Activated T-helper 1 cell treated with anti-CD3 and anti-CD28 coated beads, Interleukin-2, amount 50 U/mL, for 16 hours (primary cell): Measurements from ENCODE around the gene ALX3.

Experiments
- DNase-seq, 2 donors: peaks; one replicate each; pipeline ENCODE4 v3.0.0-alpha.2; 2020; ENCODE audit warnings: low read depth in 1 of 2, low spot score in 1 of 2

Gene ALX3

DNA sequence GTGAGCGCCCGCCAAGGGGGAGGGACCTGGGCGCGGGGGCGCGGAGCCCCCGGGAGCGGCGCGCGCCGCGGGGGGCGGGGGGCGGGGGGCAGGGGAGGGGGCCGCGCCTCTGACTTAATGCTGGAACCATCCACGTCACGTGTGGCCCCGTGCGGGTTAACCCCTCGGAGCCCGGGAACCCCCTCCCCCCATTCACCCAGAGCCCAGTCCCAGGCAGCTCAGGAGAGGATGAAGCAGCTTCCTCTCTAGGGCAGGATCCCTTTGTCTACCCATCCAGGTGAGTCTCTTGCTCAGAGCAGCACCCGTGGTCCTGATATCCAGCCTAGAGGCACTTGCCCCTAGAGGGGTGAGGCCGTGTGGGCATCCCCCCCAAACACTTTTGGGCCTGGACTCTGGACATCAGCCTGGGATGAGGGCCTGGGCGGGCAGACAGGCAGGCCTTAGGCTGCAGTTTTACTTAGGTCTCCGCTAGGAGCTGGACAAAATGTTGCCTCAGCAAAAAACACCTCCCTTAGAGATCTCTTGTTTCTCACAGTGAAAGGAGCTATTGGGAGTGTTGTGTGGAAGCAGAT lies at the start of gene ALX3:
Gene ALX3 (minus strand): TSS at position 2 of the 572 bp plus-strand sequence. CDS start 60 bp downstream, outside the sequence.
- no peak for DNase-seq

DNA sequence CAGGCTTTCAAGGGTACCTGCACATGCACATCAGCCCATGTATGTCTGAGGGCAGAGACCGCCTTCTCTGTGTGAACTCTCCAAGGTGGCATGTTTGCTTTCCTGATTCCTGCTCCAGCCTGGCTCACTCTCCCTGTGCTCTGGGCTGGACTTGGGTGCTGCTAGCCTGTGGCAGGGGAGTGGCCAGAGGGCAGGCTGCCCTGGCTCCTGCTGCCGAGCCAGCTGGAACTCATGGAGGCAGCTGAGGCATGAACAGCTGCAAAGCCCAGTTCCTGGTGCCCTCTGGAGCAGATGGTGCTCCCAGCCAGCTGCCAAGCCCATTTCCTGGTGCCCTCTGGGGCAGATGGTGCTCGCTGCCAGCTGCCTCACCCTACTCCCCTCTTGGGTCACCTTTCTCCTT lies 49.4 kb upstream of the ALX3 start:
- DNase-seq, result no peak

DNA sequence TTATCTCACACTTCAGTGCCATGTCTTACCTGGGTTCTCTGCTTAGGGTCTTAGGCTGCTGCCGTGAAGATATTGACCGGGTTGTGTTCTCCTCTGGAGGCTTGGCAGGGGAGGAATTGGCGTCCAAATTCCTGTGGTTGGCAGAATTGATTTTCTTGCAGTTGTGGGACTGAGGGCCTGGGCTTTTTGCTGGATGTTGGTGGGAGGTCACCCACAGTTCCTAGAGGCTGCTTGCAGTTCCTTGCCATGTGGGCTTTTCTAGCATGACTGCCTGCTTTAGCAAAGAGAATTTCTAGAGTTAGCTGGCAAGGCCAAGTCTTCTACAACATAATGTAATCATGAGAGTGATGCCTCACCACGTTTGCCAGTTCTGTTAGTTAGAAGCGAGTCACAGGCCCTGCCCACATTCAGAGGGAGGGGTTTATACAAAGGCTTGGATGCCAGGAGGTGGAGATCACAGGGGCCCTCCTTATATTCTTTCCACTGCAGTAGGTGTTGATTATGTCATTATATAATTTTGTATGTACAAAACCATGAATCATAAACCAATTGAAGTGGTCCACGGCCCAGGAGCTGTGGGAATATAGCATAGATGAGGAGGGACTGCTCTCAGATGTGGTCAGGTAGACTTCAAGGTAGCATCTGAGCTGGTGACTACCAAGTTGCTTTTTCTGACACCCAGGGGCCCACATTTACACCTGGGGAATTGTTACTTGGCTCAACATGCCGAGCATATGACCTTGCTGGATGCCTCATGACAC lies 48.3 kb upstream of the ALX3 start:
- DNase-seq, result no peak

DNA sequence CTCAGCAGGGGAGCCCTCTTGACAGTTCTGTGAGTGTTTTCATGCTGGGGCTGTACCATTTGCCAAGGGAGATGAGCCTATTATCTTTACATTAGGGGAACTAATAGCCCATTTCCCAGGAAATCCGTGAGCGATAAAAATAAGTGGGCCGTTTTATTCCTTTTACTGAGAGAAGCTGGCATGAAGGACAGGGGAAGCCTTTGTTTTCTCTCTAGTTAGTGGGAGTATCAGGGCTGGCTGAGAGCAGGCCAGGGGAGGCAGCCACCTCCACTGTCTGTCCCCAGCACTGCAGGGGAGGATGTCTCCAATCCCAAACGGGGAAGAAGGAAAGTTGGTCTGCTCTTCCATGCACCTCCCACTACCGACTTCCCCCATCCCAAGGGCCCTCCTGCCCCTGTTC lies 44.3 kb upstream of the ALX3 start:
- no peak for DNase-seq

DNA sequence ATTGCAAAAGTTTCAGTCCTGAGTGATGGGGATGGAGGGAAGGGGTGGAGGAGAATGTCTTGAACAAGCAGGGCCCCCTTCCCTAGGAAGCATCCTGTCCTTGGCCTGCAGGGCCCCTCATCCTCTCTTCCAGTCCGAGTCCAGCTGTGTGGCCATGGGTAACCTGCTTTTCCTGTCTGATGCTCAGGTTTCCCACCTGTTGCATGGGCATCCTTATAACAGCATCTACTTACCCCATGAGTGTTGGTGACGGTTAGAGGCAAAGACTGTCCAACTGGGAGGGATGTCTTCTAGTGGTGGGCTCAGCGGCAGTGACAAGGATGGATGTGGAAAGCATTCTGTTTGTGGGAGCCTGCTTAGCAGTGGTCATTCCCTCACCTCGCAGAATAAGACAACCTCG lies 43.7 kb upstream of the ALX3 start:
- DNase-seq, result no peak

DNA sequence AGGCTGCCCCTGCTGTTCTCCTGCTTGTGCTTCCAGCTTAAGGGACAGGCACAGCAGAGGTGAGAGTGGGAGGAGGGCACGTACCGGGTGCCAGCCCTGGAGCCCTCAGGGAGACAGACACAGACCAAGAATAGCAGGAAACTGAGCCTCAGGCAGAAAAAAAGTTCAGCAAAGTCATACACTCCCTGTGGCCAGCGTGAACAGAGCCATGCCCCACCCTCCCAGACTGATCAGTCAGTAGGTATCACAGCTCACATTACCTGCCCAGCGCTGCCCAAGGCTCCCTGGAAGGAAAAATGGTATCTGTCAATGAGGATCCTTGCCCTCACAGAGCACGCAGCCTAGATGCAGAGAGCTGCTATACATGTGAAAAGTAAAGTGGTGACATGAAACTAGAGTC lies 43.1 kb upstream of the ALX3 start:
- DNase-seq, result no peak

DNA sequence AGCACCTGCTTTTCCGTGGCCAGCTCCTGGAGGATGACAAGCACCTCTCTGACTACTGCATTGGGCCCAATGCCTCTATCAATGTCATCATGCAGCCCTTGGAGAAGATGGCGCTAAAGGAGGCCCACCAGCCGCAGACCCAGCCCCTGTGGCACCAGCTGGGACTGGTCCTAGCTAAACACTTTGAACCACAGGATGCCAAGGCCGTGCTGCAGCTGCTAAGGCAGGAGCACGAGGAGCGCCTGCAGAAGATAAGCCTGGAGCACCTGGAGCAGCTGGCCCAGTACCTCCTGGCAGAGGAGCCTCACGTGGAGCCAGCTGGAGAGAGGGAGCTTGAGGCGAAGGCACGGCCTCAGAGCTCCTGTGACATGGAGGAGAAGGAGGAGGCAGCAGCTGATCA lies 42.2 kb upstream of the ALX3 start:
- no peak for DNase-seq

DNA sequence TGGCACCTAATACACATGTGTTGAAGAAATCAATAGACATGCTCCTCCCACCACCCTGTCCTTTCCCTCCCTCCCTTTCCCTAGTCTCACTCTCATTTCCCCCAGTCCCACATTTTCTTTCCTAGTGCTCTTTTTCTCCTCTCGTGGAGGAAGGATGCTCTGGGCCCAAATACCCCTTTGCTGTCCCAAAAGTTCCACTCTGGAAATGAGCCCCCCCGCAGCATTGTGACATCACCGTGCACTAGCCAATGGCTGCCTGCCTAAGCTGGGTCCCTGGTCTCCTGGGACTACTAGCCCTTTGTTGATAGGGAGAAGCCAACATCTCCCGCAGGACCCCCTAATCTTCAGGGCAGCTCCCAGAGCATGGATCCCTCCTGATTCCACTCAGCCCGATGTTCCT lies 41.7 kb upstream of the ALX3 start, which contains the start of gene UBL4B:
Gene UBL4B (plus strand): TSS at position 301 of the 400 bp plus-strand sequence. CDS start 92 bp downstream, at position 393.
- no peak for DNase-seq

DNA sequence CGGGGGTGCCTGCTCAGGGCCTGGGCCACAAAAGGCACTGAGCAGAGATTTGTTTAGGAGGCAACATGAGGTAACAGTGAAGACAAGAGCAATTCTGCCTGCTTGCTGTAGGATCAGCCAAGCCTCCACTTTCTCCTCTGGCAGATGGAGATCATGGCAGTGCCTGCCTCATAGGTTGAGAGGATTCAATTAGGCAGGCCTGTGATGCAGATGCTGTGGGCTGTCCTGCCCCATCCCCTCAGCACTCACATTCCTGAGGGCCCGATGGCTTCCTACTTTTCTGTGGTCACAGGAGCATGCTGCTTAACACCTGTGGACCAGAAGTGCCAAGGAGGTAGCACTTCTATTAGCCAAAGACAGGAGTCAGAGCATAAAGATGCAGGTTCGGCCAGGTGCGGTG lies 40.6 kb upstream of the ALX3 start:
- DNase-seq, result no peak

DNA sequence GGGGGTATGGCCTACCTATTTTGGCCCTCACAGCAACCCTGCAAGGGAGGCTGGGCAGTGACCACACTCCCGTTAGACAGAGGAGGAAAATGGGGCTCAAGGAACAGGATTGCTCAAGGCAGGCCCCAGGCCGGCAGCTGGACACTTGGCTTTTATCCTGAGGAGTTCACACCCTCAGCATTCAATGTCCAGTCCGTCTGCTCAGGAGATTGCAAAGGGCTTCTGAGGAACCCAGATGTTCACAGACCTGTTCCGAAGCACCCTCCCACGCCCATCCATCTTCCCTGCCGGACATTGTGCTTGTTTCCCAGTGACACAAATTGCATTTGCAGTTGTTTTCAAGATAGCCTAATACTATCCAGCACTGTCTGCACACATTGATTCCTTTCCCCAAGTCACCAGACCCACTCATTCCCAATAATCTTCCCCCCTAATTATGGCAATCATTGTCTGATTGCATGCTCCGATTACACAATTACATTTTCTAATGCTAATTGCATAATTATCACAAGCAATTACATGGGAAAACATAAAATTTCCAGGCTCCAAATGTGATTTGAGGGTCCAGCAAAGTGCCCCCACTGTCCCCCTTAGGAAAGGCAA lies 37.5 kb upstream of the ALX3 start:
- DNase-seq, result no peak

DNA sequence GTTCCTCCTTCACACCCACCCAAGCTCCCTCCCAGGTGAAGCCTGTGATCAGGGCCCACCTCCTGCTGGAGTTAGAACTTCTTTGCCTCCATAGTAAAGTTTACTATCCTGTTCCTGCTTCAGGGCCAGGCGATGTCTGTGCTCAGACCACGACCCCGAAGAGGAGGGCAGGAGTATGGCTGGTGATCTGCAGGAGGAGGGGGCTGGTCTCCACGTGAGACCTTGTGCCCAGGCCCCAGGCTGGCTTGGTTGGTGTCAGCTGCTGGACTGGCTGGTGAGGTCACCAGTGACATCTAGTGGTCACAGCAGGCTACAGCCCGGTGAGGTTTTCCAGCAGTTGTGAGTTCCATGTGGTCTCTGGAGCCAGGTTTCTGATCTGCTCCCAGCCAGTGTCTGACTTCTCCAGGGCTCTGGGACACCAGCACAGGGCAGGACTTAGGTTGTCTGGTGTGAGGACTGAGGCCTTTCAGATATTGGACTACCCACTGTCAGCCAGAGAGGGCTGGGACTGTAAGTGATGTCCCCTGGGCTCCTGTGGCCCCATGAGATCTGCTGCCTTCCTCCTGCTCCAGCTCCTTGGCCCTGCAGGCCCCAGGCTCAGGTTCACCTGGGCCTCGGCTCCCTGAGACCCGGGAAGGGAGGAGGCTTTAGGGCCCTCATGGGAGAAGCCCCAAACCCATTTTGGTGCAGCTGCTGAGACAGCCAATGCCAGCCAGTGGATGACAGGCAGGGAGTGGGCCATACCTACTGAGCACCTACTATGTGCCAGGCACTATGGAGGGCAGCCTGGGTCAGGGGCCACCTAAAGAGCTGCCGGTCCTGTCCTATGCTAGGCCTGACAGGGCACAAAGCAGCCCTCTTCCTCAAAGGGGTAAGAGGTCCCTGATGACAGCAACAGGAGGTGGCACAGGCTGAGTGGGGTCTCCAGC lies 35.8 kb upstream of the ALX3 start:
- DNase-seq, result peak in 1 of 2 donors; percentile 35

DNA sequence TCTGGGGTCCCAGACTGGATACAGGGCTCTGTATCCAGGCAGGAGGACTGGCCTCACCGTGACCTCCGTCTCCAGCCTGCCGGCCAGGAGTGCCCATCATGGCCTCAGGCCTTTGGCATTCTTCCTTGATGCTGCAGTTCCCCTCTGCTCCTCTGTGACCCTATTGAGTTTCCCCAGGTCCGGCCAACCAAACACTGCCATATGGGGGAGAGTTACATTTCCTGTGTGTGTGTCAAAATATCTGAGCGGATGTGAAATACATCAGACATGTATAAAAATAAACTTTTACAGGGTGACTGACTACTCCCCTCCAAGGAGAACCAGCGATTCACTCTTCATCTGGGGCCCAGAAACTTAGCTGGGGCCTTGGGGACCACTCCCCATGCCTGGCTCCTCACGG lies 31.6 kb upstream of the ALX3 start:
- DNase-seq, result no peak

DNA sequence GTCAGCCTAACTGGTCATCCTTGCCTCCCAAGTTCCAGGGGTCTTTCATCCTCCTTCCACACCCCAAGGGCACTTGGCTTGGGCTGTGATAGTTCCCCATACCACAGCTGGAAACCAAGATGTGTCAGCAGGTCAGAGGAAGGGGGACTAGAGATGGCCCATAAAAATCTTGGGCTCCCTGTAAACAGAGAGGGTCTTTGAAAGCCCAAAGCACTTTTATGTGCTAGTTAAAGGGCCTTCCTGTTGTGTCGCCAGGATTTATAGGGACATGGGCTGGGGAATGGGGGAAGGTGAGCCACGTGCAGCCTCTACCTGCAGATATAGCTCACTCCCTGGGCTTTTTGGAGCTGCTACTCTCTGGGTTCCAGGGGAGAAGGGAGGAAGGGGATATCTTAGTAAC lies 29.9 kb upstream of the ALX3 start:
- no peak for DNase-seq

DNA sequence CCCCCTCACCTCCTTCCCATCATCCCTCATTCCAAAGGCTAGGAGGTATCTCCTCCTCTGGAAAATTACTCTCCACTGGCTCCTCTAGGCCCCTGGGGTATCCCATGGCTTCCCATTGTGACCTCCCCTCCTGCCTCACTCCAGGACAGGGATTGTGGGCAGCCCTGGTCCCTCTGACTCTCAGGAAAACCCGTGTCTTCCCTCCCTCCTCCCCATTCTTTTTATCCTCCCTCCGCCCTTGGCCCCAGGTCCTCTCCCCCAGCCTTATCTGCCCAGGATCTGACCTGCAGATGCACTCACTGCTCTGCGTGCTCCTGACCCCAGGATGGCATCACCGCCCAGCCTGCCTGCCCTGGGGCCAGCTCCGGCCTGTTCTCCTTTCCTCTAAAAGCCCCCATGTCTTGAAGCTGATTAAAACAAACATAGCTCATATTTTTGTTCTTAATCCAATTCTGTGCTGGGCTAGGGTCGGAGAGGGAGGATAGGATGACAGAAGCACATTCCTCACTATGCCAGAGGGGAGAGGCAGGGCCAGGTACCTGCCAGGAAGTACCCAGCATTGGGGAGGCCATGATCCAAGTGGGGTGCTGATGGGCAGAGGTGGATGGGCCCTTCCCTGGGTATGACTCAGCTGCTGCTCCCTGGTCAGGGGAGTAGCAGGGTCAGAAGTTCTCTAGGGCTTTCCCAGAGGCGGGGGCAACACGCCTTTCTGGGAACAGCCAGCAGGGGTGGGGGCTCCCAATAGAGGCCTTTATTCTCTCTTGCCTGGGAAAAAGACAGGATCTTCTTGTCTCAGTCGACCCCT lies 28.0 kb upstream of the ALX3 start:
- no peak for DNase-seq

DNA sequence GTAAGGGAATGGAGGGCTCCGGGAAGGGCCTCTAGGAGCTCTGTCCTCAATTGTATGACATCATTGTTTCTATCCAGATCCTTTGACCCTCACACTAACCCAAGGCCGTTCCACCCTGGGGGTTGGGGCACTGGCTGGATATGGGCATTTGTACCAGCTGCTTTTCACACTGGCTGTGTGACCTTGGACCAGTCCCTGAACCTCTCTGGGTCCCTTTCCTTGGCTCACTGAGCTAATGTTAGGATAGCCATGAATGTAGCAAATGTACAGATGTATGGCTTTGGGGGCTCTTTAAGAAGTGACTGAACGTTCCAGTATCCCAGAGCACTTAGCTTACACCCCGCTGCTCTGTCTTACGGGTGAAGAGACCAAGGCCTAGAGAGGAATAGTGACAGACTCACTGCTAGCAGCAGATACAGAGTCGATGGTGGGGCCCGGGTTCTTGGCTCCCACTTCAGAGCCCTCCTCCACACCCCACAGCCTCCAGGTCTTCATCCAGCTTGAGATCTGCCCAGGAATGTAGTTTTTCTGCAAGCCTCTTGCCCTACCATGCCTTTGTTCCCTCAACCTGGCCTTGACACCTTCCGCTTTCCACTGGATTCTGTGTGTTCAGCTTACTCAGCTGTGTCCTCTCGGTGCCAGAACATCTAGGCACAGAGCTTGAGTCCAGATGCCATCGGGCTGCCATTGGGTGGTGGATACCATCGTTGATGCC lies 27.2 kb upstream of the ALX3 start:
- DNase-seq, result no peak

DNA sequence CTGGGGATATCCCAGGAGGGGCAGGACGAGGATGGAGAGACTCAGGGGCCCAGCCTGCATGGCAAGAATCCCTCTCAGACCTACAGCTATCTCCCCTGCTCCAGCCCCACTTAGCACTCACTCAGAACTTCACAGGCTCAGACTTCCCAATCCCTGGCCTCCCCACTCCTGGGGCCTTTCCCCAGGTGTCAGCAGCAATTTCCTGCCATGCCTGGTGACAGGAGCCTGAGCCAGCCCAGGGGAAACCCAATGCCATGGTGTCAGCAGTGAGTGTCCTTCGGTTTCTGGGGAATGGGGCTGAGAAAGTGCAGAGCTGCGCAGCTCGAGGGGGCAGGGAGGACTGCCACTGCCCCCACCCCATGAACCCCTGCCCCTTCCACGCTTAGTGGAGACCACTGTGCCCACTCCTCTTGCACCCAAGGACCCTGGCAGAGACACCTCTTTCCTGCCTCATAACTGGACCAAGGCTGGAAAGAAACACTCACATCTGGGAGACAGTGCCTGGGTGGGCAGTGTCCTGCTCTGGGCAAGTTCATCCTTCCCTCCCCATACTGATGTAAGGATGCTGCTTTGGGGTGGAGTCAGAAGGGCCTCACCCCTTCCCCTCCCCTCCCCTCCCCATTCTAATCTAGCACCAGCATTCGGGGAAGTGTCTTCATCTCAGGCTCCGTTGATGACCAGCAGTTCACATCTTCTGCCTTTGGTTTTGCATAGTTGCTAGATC lies 24.6 kb upstream of the ALX3 start:
- no peak for DNase-seq

DNA sequence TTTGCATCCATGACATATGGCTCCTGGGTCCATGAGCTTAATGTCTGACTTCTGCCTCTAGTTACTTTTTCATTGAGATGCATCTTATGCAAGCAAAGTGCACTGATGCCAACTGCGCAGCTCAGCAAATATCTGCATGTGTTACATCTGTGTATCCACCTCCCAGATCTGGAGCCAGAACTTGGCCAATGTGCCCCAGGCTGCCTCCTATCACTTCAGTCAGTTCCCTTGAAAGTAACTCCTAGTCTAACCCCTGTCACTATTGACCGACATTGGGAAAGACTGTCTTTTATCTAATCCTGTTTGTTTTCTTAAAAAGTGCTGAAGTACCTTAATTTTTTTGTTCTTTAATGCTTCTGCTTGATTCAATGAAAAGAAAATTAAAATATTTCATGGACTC lies 22.5 kb upstream of the ALX3 start:
- DNase-seq, result no peak

DNA sequence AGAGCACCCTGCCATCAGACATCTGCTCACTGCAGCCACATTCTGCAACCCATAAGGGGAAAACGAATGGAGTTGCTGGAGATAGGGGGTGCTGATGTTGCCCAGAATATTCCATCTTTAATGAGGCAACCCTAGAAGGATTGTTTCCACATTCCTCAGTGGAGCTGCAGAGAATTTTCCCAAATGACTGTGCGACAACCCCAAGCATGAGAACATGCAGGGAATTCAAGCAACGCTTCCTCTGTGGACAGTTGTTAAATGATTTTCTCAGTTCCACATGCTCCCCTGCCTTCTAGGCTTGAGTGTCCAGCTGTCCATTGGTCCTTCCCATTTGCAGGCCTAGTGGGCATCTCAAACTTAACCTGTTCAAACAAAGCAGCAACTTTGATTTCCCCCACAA lies 21.3 kb upstream of the ALX3 start:
- no peak for DNase-seq

DNA sequence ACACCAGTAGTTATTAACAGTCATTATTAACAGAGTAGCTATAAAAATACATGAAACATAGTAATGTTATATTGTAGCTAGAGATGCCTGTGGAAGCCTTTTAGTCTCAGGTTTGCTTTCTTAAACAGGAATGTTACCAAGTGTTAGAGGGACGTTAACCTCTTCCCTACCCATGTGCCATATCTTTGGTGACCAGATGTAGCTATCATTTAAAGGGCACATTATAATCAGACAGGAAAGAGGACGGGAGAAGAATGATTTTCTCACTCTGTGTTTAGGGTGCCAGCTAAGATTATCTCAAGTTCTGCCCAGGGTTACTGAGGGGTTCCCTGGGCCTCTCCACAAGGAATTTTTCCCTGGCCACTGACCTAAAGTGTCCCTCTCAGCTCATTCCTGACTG lies 20.9 kb upstream of the ALX3 start:
- no peak for DNase-seq
